Measurements from ENCODE around the gene ALCAM. TPM values are rescaled to one million over a fixed set of nuclear protein-coding genes. Genes with fewer than 3 reads are reported as not detected.
"Not testable (repeated sequence)": the region's sequence is repeated elsewhere in the genome, so short reads cannot be mapped to it uniquely, and the experiment has no call there.

Gene ALCAM
- total RNA-seq, 4 donors from 2014 or later, result 5.9 to 151 (median 19.0) TPM

DNA sequence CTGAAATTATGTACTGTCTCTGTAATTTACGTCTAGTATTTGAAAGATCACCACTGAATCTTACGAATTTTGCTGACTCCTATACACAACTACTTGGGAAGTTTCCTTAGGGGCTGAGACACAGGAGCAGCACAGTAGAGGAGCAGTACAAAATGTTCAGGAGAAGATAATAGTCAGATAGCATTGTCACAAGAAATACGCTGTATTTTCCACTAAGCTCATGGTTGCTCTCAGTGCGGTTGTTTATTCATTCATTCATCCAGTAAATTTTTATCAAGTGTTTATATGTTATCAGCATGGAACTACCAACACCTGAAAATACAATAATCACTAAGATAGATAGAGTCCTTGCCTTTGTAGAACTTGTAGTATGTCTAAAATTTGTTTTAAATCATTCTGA lies 34.5 kb downstream of the ALCAM start:
- Histone ChIP-seq H3K4me1 (no peaks in the 10 kb centered on the region), H3K9me3 (no peaks in the 10 kb centered on the region), H3K27me3 (no peaks in the 10 kb centered on the region), H3K36me3 (no peaks in the 10 kb centered on the region), H3K27ac (no peak overlapping the region), H3K4me3 (no peak overlapping the region)
- TF ChIP-seq, protein P1, sequence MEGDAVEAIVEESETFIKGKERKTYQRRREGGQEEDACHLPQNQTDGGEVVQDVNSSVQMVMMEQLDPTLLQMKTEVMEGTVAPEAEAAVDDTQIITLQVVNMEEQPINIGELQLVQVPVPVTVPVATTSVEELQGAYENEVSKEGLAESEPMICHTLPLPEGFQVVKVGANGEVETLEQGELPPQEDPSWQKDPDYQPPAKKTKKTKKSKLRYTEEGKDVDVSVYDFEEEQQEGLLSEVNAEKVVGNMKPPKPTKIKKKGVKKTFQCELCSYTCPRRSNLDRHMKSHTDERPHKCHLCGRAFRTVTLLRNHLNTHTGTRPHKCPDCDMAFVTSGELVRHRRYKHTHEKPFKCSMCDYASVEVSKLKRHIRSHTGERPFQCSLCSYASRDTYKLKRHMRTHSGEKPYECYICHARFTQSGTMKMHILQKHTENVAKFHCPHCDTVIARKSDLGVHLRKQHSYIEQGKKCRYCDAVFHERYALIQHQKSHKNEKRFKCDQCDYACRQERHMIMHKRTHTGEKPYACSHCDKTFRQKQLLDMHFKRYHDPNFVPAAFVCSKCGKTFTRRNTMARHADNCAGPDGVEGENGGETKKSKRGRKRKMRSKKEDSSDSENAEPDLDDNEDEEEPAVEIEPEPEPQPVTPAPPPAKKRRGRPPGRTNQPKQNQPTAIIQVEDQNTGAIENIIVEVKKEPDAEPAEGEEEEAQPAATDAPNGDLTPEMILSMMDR (IDR thresholded peaks at IDR 0.05), result no peak
- TF ChIP-seq POLR2A (IDR thresholded peaks at IDR 0.05), result no peak
- DNase-seq, result no peak
- intact Hi-C loops (cut with DNase I; ENCODE audit: low total_unique reads), result no loop called here

DNA sequence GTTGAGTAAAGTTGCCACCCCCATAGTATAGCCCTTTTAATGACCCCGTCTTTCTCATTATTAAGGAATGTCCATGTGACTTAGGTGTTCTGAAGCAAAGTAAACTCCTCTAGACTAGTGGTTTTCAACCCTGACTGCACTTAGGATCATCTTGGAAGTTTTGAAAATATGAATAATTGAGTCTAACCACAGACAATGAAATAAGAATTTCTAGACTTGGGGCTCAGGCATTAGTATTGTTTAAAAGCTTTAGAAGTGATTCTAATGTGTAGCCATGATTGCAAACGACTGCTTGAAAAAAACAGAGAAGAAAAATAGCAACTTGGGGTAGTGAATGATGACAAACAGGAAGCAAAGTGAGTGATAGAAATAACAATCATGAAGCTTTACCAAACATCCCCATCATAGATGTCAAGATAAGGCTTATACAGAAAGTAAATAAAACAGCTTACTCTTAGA lies 35.0 kb downstream of the ALCAM start:
- Histone ChIP-seq H3K27ac (no peak overlapping the region), H3K4me1 (no peaks in the 10 kb centered on the region), H3K36me3 (no peaks in the 10 kb centered on the region), H3K27me3 (no peaks in the 10 kb centered on the region), H3K9me3 (no peaks in the 10 kb centered on the region), H3K4me3 (no peak overlapping the region)
- TF ChIP-seq POLR2A (IDR thresholded peaks at IDR 0.05), result no peak
- TF ChIP-seq, protein P1 (IDR thresholded peaks at IDR 0.05), result no peak
- intact Hi-C loops (cut with DNase I; ENCODE audit: low total_unique reads), result no loop called here
- DNase-seq, result no peak

DNA sequence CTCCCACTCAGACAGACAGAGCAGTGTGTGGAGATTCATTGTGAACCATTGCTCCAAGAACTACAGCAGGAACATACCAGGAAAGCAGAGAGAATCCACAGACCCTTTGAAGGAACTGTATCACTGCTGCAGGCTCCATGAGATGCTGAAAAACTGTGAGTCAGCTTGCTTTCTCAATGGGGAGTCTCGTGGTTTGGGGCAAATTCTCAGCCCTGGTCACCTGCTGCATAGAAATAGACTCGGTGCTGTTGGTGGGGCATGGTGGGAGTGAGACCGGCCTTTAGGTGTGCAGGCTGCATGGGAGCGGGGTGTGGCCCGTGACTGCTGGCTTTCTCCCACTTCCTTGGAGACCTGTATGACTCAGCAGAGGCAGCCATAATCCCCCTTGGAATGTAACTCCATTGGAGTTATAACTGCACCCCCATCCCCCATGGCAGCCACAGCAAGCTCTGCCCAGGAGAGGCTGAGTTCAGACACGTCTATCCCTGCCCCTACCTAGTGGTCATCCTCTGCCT lies 35.6 kb downstream of the ALCAM start:
- Histone ChIP-seq H3K4me1 (no peaks in the 10 kb centered on the region), H3K4me3 (no peak overlapping the region), H3K9me3 (no peaks in the 10 kb centered on the region), H3K27me3 (no peaks in the 10 kb centered on the region), H3K36me3 (no peaks in the 10 kb centered on the region), H3K27ac (no peak overlapping the region)
- intact Hi-C loops (cut with DNase I; ENCODE audit: low total_unique reads), result no loop called here
- TF ChIP-seq POLR2A (IDR thresholded peaks at IDR 0.05), result no peak
- TF ChIP-seq, protein P1 (IDR thresholded peaks at IDR 0.05), result no peak
- DNase-seq, result no peak

DNA sequence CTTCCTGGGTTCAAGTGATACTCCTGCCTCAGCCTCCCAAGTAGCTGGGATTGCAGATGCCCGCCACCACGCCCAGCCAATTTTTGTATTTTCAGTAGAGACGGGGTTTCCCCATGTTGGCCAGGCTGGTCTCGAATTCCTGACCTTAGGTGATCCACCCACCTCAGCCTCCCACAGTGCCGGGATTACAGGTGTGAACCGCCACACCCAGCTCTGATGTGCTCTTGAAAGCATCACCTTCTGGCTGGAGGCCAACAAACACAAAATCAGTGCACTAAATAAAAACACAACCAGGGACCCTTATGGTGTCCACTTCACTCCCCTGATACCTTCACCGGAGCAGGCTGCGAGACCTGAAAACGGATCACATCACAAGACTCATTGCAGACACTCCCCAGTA lies 36.3 kb downstream of the ALCAM start:
- H3K36me3 ChIP-seq; H3K4me3 ChIP-seq; intact Hi-C loops (cut with DNase I; ENCODE audit: low total_unique reads); DNase-seq; H3K9me3 ChIP-seq; H3K27ac ChIP-seq; H3K27me3 ChIP-seq; H3K4me1 ChIP-seq: not testable (repeated sequence)

DNA sequence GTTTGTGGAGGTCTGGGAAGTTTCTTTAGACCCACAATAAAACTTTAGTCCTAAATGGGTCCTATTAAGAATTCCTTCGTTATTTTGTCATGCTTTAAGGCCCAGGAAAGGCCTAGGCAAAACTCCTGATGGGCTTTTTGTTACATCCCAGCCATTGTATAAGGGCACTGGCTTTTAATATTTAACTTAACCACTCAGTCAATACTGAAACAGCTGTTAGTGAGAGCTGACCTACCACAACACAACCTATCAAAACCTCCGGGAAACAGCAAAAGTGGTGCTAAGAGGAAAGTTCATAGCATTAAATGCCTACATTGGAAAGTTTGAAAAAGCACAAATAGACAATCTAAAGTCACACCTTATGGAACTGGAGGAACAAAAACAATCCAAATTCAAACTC lies 39.6 kb downstream of the ALCAM start:
- no peak for DNase-seq
- Histone ChIP-seq H3K27ac (no peak overlapping the region), H3K4me3 (no peak overlapping the region), H3K4me1 (no peaks in the 10 kb centered on the region), H3K27me3 (no peaks in the 10 kb centered on the region), H3K9me3 (no peaks in the 10 kb centered on the region), H3K36me3 (no peaks in the 10 kb centered on the region)
- intact Hi-C loops (cut with DNase I; ENCODE audit: low total_unique reads), result no loop called here
- TF ChIP-seq POLR2A (IDR thresholded peaks at IDR 0.05), result no peak
- TF ChIP-seq, protein P1 (IDR thresholded peaks at IDR 0.05), result no peak

DNA sequence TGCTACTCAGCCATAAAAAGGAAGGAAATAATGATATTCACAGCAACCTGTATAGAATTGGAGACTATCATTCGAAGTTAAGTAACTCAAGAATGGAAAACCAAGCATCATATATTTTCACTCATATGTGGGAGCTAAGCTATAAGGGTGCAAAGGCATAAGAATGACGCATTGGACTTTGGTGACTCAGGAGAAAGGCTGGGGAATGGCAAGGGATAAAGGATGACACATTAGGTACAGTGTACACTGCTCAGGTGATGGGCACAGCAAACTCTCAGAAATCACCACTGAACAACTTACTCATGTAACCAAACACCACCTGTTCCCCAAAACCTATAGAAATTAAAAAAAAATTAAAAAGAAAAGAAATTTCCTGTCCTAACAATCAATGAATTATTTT lies 42.7 kb downstream of the ALCAM start:
- TF ChIP-seq, protein P1 (IDR thresholded peaks at IDR 0.05), result no peak
- no peak for TF ChIP-seq POLR2A (IDR thresholded peaks at IDR 0.05)
- no peak for DNase-seq
- Histone ChIP-seq H3K36me3 (no peaks in the 10 kb centered on the region), H3K4me1 (no peaks in the 10 kb centered on the region), H3K4me3 (no peak overlapping the region), H3K27ac (no peak overlapping the region), H3K9me3 (no peaks in the 10 kb centered on the region), H3K27me3 (no peaks in the 10 kb centered on the region)
- intact Hi-C loops (cut with DNase I; ENCODE audit: low total_unique reads), result no loop called here

All from uterus (tissue), 4 donors.